PC-3 (cell line): Measurements from ENCODE around the gene ABCD4.

ENCODE experiments used
- CTCF ChIP-seq: fragments of 300-600 bp; sonication (generic); conservative IDR thresholded peaks from 2 replicates; pipeline ENCODE4 v1.5.1; 2017; ENCODE audit warnings: antibody characterized with exemption, low read depth, mild to moderate bottlenecking, low read length
- EZH2 ChIP-seq: fragments of 300-600 bp; sonication (generic); IDR thresholded peaks from one replicate; pipeline ENCODE4 v1.6.1; 2017; ENCODE audit warnings: antibody characterized with exemption, mild to moderate bottlenecking, low read length; ENCODE audit not compliant: unreplicated experiment
- EZH2phosphoT487 ChIP-seq: fragments of 300-600 bp; sonication (generic); IDR thresholded peaks from 2 replicates; pipeline ENCODE4 v1.6.1; 2018; ENCODE audit warnings: mild to moderate bottlenecking, antibody characterized with exemption, low read length, borderline replicate concordance

- TF ChIP-seq CTCF, result no peak
- TF ChIP-seq EZH2phosphoT487, result no peak
- TF ChIP-seq EZH2, result no peak
Measured at GRCh38 chr14:74263181-74263580, 39.6 kb downstream of the ABCD4 start.
